ENCODE results near the gene BANF1.
A peak's percentile ranks its signal among the peaks of the same experiment; 100 is the strongest.

Gene BANF1

DNA sequence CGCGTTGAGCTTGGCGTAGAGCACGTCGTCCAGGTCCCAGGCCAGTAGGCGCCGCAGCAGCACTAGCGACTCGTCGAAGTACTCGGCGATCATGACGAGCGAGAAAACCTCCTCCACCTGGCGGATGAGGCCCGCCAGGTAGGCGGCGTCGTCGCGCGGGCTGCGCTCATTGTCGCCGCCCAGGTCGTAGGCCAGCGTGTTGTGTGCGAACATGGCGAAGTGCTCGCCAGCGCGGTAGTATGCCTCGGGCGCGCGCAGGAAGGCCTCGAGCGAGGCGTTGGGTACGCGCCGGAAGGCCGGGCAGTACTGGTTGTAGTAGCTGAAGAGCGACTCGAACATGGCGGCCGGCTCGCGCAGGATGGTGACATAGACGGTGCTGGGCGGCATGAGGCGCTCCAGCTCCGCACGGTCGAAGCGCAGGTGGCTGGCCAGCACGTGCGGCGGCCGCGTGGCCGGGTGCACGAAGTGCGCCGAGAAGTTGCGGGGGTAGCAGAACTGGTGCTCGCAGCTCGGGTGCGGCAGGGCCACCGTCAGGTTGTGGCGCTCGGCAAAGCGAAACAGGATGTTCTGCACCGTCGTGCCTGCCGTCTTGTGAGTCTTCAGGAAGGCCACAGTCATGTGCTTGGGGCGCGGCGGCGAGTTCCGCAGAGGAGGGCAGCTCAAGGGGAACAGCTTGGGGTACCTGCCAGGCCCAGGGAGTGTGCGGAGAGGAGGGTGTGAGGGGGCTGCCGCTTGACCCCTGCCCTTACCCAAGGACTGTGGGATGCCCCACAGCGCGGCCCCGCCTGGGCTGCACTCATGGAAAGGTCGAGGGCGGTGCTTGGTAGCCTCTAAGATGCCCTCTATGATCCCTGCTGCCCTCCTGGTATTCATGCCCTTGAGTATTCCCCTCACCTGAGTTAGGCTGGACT is 40.9 kb downstream of the BANF1 start:
- H3K4me3 ChIP-seq (ENCODE audit: low read depth, low read length): no peak overlapping the region
- TF ChIP-seq, protein P1, sequence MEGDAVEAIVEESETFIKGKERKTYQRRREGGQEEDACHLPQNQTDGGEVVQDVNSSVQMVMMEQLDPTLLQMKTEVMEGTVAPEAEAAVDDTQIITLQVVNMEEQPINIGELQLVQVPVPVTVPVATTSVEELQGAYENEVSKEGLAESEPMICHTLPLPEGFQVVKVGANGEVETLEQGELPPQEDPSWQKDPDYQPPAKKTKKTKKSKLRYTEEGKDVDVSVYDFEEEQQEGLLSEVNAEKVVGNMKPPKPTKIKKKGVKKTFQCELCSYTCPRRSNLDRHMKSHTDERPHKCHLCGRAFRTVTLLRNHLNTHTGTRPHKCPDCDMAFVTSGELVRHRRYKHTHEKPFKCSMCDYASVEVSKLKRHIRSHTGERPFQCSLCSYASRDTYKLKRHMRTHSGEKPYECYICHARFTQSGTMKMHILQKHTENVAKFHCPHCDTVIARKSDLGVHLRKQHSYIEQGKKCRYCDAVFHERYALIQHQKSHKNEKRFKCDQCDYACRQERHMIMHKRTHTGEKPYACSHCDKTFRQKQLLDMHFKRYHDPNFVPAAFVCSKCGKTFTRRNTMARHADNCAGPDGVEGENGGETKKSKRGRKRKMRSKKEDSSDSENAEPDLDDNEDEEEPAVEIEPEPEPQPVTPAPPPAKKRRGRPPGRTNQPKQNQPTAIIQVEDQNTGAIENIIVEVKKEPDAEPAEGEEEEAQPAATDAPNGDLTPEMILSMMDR (IDR thresholded peaks at IDR 0.05; ENCODE audit: low read depth, low read length): no peak
- in situ Hi-C loops (cut with HindIII; ENCODE audit: low sequenced_read_pairs): no loop called here
- DNase-seq (ENCODE audit: low read depth, low spot score): no peak

DNA sequence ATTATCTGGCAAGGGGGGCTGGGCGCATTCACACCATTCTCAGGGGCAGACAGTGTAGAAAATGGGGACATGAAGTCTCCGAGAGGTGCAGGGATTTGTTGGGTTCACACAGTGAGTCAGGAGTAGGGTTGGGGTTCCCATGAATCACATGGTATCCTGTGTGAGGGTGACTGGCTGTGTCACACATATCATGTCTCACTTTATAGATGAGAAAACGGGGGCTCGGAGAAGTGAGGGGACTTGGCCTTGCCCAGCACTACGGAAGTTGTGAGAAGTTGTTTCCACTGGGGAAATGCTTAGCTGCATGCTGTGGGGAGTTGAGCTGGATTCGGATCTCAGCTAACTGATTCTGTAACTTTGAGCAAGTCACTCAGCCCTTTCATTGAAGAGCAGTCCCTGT is 42.5 kb downstream of the BANF1 start:
- H3K4me3 ChIP-seq (ENCODE audit: low read depth, low read length): no peak overlapping the region
- TF ChIP-seq, protein P1 (IDR thresholded peaks at IDR 0.05; ENCODE audit: low read depth, low read length): no peak
- no peak for DNase-seq (ENCODE audit: low read depth, low spot score)
- in situ Hi-C loops (cut with HindIII; ENCODE audit: low sequenced_read_pairs): no loop called here

DNA sequence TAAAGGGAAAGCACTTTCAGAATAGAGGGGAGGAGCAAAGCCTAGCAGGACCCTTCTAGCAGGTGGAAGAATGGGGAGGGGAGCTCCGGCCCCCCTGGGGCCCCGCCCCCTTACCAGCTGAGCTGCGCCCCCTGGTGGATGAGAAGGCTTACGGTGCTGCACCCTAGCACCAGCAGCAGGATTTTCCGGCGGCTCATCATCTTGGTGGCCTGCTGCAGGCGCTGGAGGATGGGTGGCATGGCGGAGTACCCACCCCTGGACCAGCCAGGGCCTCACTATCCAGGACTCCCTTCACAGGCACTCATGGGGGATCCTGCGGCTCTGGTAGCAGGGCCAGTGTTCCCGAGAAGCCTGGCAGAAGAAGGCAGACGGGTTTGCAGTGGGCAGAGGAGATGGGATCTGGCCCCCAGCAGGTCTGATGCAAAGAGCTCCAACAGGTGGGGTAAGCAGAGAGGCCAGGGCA is 42.9 kb downstream of the BANF1 start:
- in situ Hi-C loops (cut with HindIII; ENCODE audit: low sequenced_read_pairs): no loop called here
- TF ChIP-seq, protein P1 (IDR thresholded peaks at IDR 0.05; ENCODE audit: low read depth, low read length): peak; percentile 97
- H3K4me3 ChIP-seq (ENCODE audit: low read depth, low read length): no peak overlapping the region
- peak; percentile 69 for DNase-seq (ENCODE audit: low read depth, low spot score)

DNA sequence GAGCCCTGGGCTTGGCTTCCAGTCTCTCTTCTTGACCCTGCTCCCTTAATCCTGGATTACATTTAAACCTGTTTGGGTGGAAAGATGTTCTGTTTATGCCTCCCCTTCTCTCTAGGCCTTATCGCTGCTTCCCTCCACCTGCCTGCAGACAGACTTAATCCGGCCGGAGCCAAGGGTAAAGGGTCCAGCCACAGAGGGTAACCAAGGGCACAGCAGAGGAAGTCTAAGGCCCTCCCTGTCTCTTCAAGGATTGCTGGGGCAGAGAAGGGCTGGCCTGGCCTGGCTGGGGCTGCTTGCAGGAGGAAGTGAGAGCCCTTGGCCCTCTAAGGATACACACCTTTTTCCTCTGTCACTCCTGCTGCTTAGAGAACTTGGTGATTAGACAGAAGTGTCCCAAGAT is 44.6 kb downstream of the BANF1 start:
- TF ChIP-seq, protein P1 (IDR thresholded peaks at IDR 0.05; ENCODE audit: low read depth, low read length): no peak
- no peak for DNase-seq (ENCODE audit: low read depth, low spot score)
- in situ Hi-C loops (cut with HindIII; ENCODE audit: low sequenced_read_pairs): no loop called here
- no peak overlapping the region for H3K4me3 ChIP-seq (ENCODE audit: low read depth, low read length)

DNA sequence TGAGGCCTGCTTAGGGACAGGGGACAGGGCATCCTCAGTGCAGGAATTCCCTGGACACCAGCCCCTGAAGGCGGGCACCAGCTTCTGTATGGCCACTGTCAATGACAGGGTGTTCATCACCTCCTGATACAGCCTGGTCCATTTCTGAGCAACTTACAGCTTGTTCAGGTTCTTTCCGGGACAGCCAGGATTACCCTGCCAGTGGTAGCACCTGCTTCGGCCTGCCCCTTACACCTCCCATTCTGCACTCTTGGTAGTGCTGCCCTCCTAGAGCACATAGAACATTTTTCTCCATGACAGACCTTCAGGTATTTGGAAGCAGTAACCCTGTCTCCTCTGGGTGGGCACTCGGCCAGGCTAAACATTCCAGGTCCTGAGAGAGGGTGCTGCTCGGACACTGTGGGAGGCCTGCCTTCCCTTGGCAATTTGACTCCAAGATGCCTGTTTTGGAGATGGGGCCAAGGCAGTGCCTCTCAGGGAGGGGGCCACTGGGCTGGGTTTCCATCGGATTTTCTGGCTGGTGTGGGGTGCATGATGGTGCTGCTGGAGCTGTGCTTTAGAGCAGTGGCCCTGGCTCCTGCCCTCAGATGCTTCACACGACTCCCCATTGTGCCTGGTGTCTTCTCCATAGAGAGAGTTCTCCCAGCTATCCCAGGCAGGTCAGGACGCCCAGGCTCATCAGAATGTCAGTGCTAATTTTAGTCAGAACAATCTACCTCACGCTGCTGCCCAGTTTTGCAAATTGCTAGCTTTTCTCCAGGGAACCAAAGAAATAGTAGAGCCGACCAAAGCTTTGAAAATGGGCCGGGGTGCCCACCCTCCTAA is 45.5 kb downstream of the BANF1 start:
- in situ Hi-C loops (cut with HindIII; ENCODE audit: low sequenced_read_pairs): no loop called here
- TF ChIP-seq, protein P1 (IDR thresholded peaks at IDR 0.05; ENCODE audit: low read depth, low read length): no peak
- H3K4me3 ChIP-seq (ENCODE audit: low read depth, low read length): no peak overlapping the region
- DNase-seq (ENCODE audit: low read depth, low spot score): no peak

DNA sequence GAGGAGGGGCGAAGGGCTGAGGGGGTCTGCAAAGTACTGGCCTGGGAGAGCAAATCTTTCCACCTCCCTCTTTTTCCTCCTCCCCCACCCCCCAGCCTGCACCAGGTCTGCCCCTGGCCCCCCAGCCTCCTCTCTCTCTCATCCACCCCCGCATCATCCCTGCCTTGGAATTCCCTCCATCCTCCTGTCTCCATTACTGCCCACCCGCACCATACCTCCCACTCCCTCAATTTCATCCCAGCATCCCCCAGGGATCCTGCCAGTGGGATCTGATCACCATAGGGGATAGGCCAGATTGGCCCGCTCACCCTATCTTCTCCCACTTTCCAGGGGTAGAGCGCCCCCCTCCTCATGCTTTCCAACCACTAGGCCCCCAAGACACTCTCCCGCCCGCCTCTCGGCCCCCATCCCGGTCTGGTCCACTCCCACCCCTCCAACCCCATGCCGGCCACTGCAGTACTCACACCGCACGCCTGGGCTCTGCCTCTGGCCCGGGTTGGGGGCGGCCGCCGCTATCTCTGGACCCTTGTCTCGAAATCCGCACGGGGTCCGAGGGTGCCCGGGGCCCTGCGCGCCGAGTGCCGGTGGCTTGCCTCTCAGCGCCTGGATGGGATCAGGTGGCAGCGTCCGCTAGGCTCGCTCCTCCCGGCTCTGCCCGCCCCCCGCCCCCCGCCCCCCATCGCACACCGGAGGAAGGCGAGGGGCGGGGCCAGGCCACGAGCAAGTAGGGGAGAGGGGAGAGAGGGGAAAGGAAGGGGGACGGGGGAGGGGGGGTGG is 46.4 kb downstream of the BANF1 start, which contains the start of gene GAL3ST3:
Gene GAL3ST3 (minus strand): TSS at position 615 of the 777 bp plus-strand sequence. CDS start 3,746 bp downstream, outside the sequence.
- DNase-seq (ENCODE audit: low read depth, low spot score): no peak
- peak within 1 kb of the TSS; percentile 29 for H3K4me3 ChIP-seq (ENCODE audit: low read depth, low read length)
- TF ChIP-seq, protein P1 (IDR thresholded peaks at IDR 0.05; ENCODE audit: low read depth, low read length): no peak
- in situ Hi-C loops (cut with HindIII; ENCODE audit: low sequenced_read_pairs): no loop called here
